ENCODE results near the gene PFDN4. TPM values are rescaled to one million over a fixed set of nuclear protein-coding genes. Genes with fewer than 3 reads are reported as not detected.

Gene PFDN4, protein sequence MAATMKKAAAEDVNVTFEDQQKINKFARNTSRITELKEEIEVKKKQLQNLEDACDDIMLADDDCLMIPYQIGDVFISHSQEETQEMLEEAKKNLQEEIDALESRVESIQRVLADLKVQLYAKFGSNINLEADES
- total RNA-seq, result 10 to 100 TPM; 15.5 to 78.5 (median 23.9) TPM

DNA sequence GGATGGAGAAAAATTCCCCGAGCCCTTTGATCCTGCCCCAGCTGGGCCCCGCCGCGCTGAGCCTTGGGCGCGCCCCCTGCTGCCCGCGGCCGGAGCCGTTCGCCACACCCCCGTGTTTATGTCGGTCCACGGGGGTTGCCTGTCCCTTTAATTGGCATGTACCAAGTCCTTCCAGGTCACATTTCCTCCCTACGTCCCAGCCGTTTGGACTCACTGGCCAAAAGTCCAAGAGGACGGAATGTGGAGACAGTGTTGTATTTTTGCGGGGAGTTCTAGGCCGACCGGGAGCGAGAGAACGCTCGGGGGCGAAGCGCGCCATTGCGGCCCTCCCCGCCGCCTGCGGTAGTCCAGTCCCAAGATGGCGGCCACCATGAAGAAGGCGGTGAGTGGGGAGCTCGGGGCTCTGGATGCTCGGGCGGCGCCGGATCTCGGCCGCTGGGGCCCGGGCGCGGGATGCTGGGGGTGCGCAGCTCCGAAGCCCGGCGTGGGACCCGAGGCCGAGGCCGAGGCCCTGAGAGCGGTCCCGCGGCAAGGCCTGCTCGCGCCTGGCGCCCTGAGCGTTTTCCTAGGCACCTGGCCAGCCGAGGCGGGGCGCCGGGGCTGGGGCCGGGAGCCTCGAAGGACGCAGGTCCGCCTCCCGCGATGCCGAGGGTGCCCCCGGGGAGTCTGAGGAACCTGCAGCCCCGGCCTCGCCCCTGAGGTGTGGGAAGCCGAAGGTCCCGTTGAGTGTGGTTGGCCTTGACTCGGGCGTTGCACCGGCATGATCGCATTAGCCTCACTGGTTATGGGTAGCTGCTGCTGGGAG lies at the start of gene PFDN4:
PFDN4 (plus strand) TSS at position 345 of the 805 bp plus-strand sequence; CDS start at position 359, 14 bp downstream.
- H3K9me3 ChIP-seq, result no peaks in the 10 kb centered on the region

DNA sequence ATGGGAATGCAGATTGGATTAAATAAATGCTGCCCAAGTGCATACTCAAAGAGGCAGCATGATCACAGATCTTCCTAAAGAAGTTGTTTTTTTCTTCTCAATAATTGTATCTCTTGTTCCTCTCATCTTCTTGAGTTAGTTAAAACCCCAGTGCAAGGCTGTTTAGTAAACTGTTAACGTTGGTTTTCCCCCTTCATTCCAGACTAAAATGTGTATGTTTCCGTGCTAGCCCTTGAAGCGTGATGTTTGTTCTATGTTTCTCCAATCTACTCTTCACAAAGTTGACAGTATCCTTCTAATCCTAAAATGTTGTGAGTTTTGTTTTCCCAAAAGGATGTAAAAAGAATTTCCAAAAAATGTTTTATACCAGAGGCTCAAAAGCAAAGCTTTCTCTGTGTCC lies 49.7 kb upstream of the PFDN4 start:
- Histone ChIP-seq H3K4me3 (no peak overlapping the region), H3K4me1 (no peaks in the 10 kb centered on the region), H3K9me3 (no peaks in the 10 kb centered on the region), H3K36me3 (no peaks in the 10 kb centered on the region), H3K27me3 (no peaks in the 10 kb centered on the region), H3K27ac (no peak overlapping the region)
- 73 to 78% methylated on average over 3 of the region's 3 CpGs for WGBS, 2 donors
- no peak for DNase-seq
- TF ChIP-seq, protein P1, sequence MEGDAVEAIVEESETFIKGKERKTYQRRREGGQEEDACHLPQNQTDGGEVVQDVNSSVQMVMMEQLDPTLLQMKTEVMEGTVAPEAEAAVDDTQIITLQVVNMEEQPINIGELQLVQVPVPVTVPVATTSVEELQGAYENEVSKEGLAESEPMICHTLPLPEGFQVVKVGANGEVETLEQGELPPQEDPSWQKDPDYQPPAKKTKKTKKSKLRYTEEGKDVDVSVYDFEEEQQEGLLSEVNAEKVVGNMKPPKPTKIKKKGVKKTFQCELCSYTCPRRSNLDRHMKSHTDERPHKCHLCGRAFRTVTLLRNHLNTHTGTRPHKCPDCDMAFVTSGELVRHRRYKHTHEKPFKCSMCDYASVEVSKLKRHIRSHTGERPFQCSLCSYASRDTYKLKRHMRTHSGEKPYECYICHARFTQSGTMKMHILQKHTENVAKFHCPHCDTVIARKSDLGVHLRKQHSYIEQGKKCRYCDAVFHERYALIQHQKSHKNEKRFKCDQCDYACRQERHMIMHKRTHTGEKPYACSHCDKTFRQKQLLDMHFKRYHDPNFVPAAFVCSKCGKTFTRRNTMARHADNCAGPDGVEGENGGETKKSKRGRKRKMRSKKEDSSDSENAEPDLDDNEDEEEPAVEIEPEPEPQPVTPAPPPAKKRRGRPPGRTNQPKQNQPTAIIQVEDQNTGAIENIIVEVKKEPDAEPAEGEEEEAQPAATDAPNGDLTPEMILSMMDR (IDR thresholded peaks at IDR 0.05), result no peak
- TF ChIP-seq EP300 (IDR thresholded peaks at IDR 0.05) (no peak), POLR2AphosphoS5 (IDR thresholded peaks at IDR 0.05) (no peak), POLR2A (IDR thresholded peaks at IDR 0.05) (no peak)
- no peak for ATAC-seq (ENCODE audit: low FRiP score in 2 of 2)

More for the DNA sequence above, at the start of gene PFDN4:
- peak; percentile 84 to 97 for DNase-seq
- Histone ChIP-seq H3K27me3 (no peaks in the 10 kb centered on the region), H3K27ac (peak within 1 kb of the TSS; percentile 95 to 99 (median 96)), H3K36me3 (no peaks in the 10 kb centered on the region), H3K4me1 (peaks cover 12 to 18% (median 18%) of the 10 kb centered on the region in 4 donors), H3K4me3 (peak within 1 kb of the TSS; percentile 68 to 99 (median 78))
- peak; percentile 95 to 98 for ATAC-seq (ENCODE audit: low FRiP score in 2 of 2)
- 0 to 1% methylated on average over 1 to 42 of the region's 76 CpGs for WGBS, 2 donors
- TF ChIP-seq POLR2AphosphoS5 (IDR thresholded peaks at IDR 0.05), result peak; percentile 55 to 69
- peak in 2 of 4 donors; percentile 37 to 69 for TF ChIP-seq POLR2A (IDR thresholded peaks at IDR 0.05)
- TF ChIP-seq, protein P1 (IDR thresholded peaks at IDR 0.05), result peak; percentile 68 to 82 (median 76)
- TF ChIP-seq EP300 (IDR thresholded peaks at IDR 0.05), result no peak

DNA sequence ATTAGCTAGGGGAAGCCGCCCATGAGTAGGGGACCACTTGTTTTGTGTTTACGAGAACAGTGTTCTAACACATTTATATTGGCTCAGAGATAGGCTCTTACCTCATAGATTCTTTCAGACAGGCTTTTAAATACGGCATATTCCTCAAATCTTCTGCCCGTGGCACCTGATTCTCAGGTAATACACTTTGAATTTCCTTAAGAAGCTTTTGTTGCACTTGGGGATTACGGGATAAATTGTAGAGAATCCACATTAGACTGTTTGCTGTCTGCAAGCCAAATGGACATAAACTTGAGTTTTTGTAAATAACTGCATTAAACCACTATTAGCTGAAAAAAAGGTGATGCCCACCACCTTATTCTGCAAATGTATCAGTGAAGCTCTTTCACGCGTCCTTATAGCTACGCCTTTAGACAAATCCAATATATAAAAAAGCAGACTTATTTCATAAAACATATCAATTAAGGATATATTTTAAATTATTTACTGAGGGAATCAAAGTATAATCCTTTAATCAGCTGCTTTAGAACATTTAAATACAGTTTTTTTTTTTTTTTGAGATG lies 49.0 kb upstream of the PFDN4 start:
- ATAC-seq (ENCODE audit: low FRiP score in 2 of 2) (no peak), DNase-seq (no peak)
- no peak overlapping the region for H3K4me3 ChIP-seq
- no peaks in the 10 kb centered on the region for H3K27me3 ChIP-seq
- WGBS, 2 donors, result 84 to 86% methylated on average over 8 of the region's 8 CpGs
- TF ChIP-seq EP300 (IDR thresholded peaks at IDR 0.05) (no peak), POLR2A (IDR thresholded peaks at IDR 0.05) (no peak), POLR2AphosphoS5 (IDR thresholded peaks at IDR 0.05) (no peak)
- TF ChIP-seq, protein P1 (IDR thresholded peaks at IDR 0.05), result no peak
- H3K27ac ChIP-seq, result no peak overlapping the region
- no peaks in the 10 kb centered on the region for H3K9me3 ChIP-seq
- no peaks in the 10 kb centered on the region for H3K4me1 ChIP-seq
- no peaks in the 10 kb centered on the region for H3K36me3 ChIP-seq

DNA sequence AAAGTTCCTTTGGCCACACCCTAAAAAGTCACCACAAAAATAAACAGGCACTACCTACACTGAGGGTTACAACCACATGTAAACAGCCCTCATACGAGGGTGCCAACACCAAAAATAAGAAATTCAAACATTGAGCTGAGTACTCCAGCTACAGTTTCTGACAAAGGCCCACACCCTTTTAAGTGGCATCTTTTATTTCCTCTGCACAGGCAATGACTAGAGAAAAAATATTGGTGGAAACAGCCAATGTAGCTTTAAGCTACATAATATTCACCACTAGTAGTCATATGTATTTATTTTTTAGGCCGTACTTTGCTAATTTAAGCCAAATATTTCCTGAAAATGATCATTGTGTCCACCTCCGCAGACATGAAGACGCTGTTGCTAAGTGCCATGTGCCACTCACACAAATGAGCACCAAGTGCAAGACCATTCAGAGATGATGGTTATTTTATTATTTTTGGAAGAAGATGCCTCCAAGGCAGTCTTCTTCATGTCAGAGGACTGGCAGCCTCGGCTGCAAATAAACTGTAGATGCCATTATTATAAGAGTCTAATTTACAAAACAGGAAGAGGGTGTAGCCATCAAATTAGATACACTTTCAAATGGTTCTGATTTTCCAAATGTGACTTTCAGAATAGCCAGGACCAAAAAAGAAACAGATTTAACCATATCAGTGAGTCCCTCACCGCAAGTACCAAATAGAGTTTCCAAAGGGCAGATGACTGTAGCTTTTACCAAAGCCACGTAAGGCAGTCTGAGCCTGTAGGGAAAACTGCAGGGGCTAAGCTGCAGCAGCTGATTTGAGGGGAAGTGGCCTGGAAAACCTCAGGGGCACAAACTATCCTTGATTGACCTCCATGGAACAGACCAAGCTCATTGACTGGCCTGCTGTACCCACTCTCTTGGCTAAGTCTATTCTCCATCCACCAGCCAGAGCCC lies 47.6 kb upstream of the PFDN4 start:
- H3K27me3 ChIP-seq, result no peaks in the 10 kb centered on the region
- ATAC-seq (ENCODE audit: low FRiP score in 2 of 2) (no peak), DNase-seq (no peak)
- H3K36me3 ChIP-seq, result no peaks in the 10 kb centered on the region
- 71 to 72% methylated on average over 7 of the region's 7 CpGs for WGBS, 2 donors
- H3K4me1 ChIP-seq, result no peaks in the 10 kb centered on the region
- TF ChIP-seq, protein P1 (IDR thresholded peaks at IDR 0.05), result no peak
- TF ChIP-seq EP300 (IDR thresholded peaks at IDR 0.05) (no peak), POLR2AphosphoS5 (IDR thresholded peaks at IDR 0.05) (no peak), POLR2A (IDR thresholded peaks at IDR 0.05) (no peak)
- no peaks in the 10 kb centered on the region for H3K9me3 ChIP-seq
- no peak overlapping the region for H3K27ac ChIP-seq
- H3K4me3 ChIP-seq, result no peak overlapping the region

All from upper lobe of left lung (tissue), 6 donors.